PFSK-1 (cell line): Measurements from ENCODE around the gene GRIK1.

ENCODE experiments used
- POLR2AphosphoS5 ChIP-seq: IDR thresholded peaks from 2 replicates; pipeline ENCODE4 v1.6.1; 2012; ENCODE audit warnings: low read depth, mild to moderate bottlenecking, control low read depth, low read length, moderate library complexity
- REST ChIP-seq, 2 experiments: IDR thresholded peaks; 2 replicates each; pipeline versions ENCODE4 v1.6.1 to v1.8.0; 2011 to 2012; ENCODE audit warnings: low read depth in 2 of 2, low read length in 2 of 2, control low read depth in 1 of 2, inconsistent platforms in 1 of 2, mild to moderate bottlenecking in 1 of 2, moderate library complexity in 1 of 2; ENCODE audit not compliant: insufficient read depth in 1 of 2
- TAF1 ChIP-seq: IDR thresholded peaks from 2 replicates; pipeline ENCODE4 v1.6.1; 2012; ENCODE audit warnings: low read length, control low read depth, borderline replicate concordance; ENCODE audit not compliant: insufficient read depth

- TF ChIP-seq POLR2AphosphoS5 (no peak), TAF1 (no peak), REST (IDR thresholded peaks at IDR 0.05; ENCODE audit: insufficient read depth in 1 of 2, low read depth in 2 of 2, low read length in 2 of 2) (no peak)
These were observed 217.8 kb downstream of the GRIK1 start for GRCh38 chr21:29721964-29722363.
